Measurements from ENCODE around the gene MYH9.
A peak's percentile ranks its signal among the peaks of the same experiment; 100 is the strongest.
"Not testable (repeated sequence)": the region's sequence is repeated elsewhere in the genome, so short reads cannot be mapped to it uniquely, and the experiment has no call there.

The MYH9 gene

DNA sequence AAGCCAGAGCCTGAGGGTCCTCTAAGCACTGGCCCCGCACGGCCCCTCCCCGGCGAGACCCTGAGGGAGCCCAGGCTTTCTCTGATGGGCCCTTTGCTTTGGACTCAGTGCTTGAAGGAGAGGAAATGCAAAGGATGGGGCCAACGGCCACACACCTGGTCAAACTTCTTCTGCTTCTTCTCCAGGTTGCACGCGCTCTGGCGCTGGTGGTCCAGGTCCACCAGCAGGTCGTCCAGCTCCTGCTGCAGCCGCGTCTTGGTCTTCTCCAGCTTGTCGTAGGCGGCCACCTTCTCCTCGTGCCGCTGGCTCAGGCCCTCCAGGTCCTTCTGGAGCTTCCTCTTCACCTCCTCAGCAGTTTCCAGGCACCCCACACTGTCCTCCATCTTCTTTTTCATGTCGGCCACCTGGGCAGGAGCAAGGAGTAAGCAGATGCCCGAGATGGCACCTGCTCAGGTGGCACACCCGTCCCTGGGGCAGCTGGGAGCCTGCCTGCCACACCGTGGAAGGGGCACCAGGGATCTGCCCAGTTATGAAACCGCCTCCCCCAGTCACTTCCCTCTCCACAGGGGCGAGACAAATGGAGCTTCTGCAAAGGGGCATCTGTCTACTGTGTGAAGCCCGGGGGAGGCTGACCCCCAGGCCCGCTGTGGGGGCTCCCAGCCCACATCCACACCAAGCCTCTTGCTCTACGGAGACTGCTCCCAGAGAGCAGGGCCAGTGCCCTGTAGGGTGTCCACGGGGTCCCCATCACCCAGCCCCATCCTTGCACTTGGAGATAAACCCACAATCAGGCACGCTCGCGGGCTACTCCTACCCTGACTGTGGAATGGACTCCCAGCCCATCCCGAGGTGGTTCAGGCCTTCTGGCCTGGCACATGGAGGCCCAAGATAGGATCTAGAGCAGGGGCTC, 95.7 kb downstream of the MYH9 start:
- DNase-seq (ENCODE audit: low spot score), result no peak

DNA sequence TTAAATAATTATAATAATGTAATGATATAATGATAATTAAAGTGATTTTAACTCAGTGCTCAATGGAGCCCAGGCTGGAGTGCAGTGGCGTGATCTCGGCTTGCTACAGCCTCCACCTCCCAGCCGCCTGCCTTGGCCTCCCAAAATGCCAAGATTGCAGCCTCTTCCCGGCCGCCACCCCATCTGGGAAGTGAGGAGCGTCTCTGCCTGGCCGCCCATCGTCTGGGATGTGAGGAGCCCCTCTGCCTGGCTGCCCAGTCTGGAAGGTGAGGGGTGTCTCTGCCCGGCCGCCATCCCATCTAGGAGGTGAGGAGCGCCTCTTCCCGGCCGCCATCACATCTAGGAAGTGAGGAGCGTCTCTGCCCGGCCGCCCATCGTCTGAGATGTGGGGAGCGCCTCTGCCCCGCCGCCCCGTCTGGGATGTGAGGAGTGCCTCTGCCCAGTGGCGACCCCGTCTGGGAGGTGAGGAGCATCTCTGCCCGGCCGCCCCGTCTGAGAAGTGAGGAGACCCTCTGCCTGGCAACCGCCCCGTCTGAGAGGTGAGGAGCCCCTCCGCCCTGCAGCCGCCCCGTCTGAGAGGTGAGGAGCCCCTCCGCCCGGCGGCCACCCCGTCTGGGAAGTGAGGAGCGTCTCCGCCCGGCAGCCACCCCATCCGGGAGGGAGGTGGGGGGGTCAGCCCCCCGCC, 97.2 kb downstream of the MYH9 start:
- not testable (repeated sequence) for DNase-seq (ENCODE audit: low spot score)

DNA sequence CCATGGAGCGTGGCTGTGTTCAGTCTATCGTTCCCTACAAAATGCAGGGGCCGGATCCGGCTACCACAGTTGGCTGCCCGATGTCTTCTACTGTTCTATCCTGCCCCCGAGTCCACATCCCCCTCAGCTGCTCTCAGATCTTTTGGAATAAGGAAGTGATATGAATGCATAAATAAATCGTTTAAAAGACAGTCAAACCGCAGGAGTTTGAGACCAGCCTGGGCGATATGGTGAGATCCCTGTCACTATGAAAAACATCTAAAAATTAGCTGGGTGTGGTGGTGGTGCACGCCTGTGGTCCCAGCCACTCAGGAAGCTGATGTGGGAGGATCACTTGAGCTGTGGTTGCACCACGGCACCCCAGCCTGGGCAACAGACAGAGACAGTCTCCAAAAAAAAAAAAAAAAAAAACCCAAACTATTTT, 97.8 kb downstream of the MYH9 start:
- not testable (repeated sequence) for DNase-seq (ENCODE audit: low spot score)

DNA sequence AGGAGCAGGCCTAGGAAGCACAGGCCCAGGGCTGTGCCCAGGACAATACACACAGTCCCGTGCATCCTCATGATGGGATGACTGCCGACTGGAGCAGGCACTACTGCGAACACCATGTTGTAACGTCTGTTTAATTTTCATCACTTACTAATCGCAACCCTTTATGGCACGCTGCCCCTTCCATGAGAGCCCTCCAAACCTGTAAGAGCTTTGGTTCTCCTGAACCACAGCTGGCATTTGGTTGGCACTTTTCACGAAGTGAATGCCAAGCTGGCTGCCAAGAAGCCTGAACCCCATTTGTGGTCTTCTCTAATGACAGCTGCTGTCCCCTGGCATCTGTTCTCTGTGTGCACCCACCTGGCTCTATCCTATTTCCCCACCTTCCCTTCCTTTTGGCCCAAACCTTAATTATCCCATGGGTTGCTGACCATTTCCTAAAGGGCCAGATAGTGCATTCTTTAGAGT, 98.3 kb downstream of the MYH9 start:
- DNase-seq (ENCODE audit: low spot score), result no peak

DNA sequence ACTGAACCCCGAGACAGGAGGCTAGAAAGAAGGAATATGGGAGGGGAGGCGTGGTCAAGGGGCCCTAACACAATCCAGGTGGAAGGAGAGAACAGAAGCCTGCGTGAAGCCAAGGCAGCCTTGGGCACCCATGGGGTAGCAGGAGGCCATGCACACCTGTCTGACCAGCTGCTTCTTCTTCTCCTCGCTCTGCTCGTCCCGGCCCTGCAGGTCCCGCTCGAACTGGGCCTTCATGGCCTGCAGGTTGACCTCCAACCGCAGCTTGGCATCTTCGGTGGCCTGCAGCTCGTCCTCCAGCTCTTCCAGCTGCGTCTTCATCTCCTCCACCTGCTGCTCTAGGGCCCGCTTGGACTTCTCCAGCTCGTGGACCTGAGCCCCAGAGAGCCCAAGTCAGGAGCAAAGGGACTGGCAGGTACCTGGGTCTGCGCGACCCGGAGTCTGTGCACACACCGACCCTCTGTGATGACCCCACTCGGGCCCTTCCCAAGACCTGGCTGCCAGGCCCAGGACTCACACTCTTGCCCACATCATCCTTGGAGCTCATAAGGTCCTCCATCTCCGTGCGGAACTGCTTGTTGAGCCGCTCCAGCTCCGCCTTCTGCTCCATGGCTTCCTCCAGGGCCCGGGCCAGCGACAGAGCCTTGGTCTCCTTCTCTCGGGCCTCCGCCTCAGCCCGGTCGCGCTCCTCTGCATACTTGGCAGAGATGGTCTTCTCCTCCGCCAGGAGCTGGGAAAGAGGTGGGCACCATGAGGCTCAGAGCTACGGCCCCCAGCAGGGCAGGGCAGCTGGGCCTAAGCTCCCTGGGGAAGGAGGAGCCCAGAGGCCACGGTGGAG, 99.0 kb downstream of the MYH9 start:
- DNase-seq (ENCODE audit: low spot score), result no peak

DNA sequence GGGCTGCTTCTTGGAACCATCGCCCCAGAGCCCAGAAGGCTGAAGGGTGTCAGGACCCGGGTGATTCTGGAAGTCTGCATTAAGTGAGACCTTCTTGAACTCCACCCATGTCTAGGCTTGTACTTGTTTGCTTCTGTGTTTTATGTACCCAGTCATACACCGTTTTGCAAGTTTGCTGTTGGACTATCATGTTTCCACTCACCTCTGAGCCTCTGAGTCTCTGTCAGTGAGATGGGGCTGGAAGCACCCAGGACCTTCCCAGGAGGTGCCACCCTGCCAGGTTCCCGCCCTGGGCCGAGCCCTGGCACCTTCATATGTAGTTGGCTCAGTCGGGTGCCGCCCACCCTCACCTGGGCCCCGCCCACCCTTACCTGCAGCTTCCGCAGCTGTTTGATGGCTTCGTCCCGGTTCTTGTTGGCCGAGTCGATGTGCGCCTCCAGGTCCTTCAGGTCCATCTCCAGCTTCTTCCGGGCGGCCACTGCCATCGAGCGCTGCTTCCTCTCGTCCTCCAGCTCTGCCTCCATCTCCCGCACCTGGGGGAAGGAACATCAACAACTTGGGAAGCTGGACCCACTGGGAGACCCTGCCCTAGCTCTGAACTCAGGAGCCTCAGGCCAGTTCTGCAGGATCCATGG, 99.8 kb downstream of the MYH9 start:
- DNase-seq (ENCODE audit: low spot score), result no peak

- peak; percentile 32 for DNase-seq (ENCODE audit: low spot score)
Measured at GRCh38 chr22:36286096-36286957, 101.4 kb downstream of the MYH9 start.

DNA sequence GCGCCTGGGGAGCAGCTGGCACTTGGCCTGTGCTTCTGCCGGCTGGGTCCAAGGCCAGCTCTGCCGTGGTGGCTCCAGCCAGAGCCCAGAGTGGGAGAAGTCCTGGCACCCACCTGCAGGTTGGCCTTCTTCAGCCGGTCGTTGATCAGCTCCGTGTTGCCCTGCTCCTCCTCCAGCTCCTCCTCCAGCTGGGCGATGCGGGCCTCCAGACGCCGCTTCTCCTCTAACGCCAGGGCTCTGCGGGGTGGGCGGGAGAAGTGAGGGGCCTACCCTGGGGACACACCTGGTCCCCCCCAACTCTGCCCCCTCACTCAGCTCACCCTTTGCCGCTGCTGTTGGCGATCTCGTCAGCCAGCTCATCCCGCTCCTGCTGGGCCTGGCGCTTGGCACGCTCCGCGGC, 102.2 kb downstream of the MYH9 start:
- no peak for DNase-seq (ENCODE audit: low spot score)

- DNase-seq (ENCODE audit: low spot score), result no peak
Measured at GRCh38 chr22:36285017-36285416, 102.8 kb downstream of the MYH9 start.

DNA sequence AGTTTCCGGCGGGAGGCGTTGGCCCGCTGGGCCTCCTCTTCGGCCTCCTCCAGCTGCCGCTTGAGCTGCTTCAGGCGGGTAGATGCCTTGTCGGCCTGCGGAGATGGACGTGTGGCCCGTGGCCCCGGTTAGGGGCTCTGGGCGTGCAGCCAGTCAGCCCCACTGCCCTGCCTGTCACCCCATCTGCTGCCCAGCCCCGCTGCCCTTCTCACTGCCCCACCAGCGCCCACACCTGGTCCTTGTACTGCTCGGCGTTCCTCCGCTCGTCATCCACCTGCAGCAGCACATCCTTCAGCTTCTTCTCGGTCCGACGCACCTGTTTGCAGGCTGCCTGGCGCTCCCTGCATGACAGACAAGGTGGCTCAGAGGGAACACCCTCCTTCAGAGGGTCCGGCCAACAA, 103.6 kb downstream of the MYH9 start:
- DNase-seq (ENCODE audit: low spot score), result no peak

- no peak for DNase-seq (ENCODE audit: low spot score)
Measured at GRCh38 chr22:36282328-36282831, 105.4 kb downstream of the MYH9 start.

GRCh38 chr22:36281781-36282327, 105.9 kb downstream of the MYH9 start:
- DNase-seq (ENCODE audit: low spot score), result no peak

GRCh38 chr22:36280379-36280778, 107.4 kb downstream of the MYH9 start:
- DNase-seq (ENCODE audit: low spot score), result no peak

GRCh38 chr22:36279219-36279666, 108.5 kb downstream of the MYH9 start:
- no peak for DNase-seq (ENCODE audit: low spot score)

GRCh38 chr22:36277482-36278291, 110.1 kb downstream of the MYH9 start:
- DNase-seq (ENCODE audit: low spot score), result peak; percentile 55

GRCh38 chr22:36274531-36274930, 113.2 kb downstream of the MYH9 start:
- no peak for DNase-seq (ENCODE audit: low spot score)

- not testable (repeated sequence) for DNase-seq (ENCODE audit: low spot score)
Measured at GRCh38 chr22:36271951-36272350, 115.8 kb downstream of the MYH9 start.

- not testable (repeated sequence) for DNase-seq (ENCODE audit: low spot score)
Measured at GRCh38 chr22:36271231-36271630, 116.5 kb downstream of the MYH9 start.

DNA sequence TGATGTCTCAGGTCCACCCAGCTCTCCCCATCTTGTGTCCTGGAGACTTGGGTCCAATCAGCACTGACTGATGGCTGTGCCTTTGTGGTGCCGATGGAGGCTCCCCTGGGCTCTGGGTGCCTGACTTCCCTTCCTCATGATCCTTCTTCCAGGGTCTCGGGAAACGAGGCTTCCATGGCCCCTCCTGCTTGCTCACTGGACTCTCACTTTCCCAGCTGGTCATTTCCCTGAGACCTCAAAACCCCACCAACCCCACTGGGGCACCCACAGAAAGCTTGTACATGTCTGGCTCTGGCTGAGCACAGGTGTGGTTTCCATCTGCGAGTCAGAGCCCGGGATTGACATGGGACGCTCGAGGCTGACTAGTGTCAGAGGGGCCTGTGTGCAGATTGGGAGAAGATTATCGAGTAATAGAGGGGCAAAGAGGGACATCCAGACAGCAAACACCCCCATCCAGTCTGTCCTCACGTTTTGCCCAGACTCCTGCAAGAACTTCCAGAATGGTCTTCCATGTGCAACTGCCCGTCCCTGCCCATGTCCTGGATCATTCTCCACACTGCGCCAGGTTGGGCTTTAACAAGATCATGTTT, 119.8 kb downstream of the MYH9 start:
- DNase-seq (ENCODE audit: low spot score), result no peak

Measured in SW480 (cell line).